HepG2 (cell line): ENCODE results near the gene DAO. TPM values are rescaled to one million over a fixed set of nuclear protein-coding genes. Genes with fewer than 3 reads are reported as not detected.

Experiments used
- ATAC-seq: fragments of 200-7000 bp; cut with Tn5 transposase; 3 replicates; pipeline ENCODE4 v1.9.1; 2020; ENCODE audit warnings: mild to moderate bottlenecking, moderate library complexity
- BruUV-seq: library from RNA; stranded (reverse); fragments of 400-500 nt; replicated peaks from 2 replicates; lab custom pipeline; 2021; lab: Mats Ljungman, UMichigan
- CTCF ChIA-PET: fragments of 300-600 bp; formaldehyde crosslinking; extraction: SDS; loops from one replicate; lab custom pipeline; 2021; ENCODE audit warnings: low total read pairs, inconsistent platforms, low intra/inter-chr PET ratio; lab: Yijun Ruan, JAX
- POLR2A ChIA-PET: fragments of 350-600 bp; sonication (Branson Sonifier 250); formaldehyde crosslinking; loops from one replicate; lab custom pipeline; 2020; ENCODE audit warnings: antibody characterized with exemption, inconsistent platforms; lab: Yijun Ruan, JAX
- DNase-seq: peaks from one replicate; pipeline ENCODE4 v3.0.0-alpha.2; 2015; ENCODE audit warnings: low spot score
- FAIRE-seq: peaks from 3 replicates; lab custom pipeline; 2011; peaks lifted over from hg19 to GRCh38; lab: Jason Lieb, UNC
- H2AFZ ChIP-seq: one replicate; pipeline ENCODE4 v1.6.1; 2011; ENCODE audit warnings: low read length, inconsistent platforms
- H3K27ac ChIP-seq: fragments of 300-600 bp; 3 replicates; pipeline ENCODE4 v1.8.0; 2011; ENCODE audit warnings: mixed run types, mild to moderate bottlenecking, mixed read lengths, low read length, inconsistent platforms; ENCODE audit not compliant: insufficient read depth; ENCODE audit errors: extremely low read length
- H3K27me3 ChIP-seq, 2 experiments: fragments of 200-600 bp in 1 of 2; 2 replicates in 1 of 2; 3 replicates in 1 of 2; pipeline versions ENCODE4 v1.6.0 to v1.8.0; 2011; ENCODE audit warnings: low read length in 2 of 2, mild to moderate bottlenecking in 2 of 2, moderate library complexity in 2 of 2, inconsistent platforms in 1 of 2; ENCODE audit not compliant: insufficient read depth in 2 of 2, control insufficient read depth in 1 of 2
- H3K36me3 ChIP-seq, 2 experiments: fragments of 200-600 bp in 1 of 2; replicated peaks in 1 of 2; 2 replicates in 1 of 2; 3 replicates in 1 of 2; pipeline versions ENCODE4 v1.5.1 to v1.8.0; 2011; ENCODE audit warnings: low read length in 2 of 2, inconsistent platforms in 1 of 2; ENCODE audit not compliant: insufficient read depth in 2 of 2, control insufficient read depth in 1 of 2
- H3K4me1 ChIP-seq: 2 replicates; pipeline ENCODE4 v1.5.1; 2012; ENCODE audit warnings: low read length, inconsistent platforms; ENCODE audit not compliant: insufficient read depth
- H3K4me2 ChIP-seq: 2 replicates; pipeline ENCODE4 v1.6.0; 2011; ENCODE audit warnings: low read depth, low read length, inconsistent platforms
- H3K4me3 ChIP-seq, 3 experiments: fragments of 200-600 bp in 1 of 3; sonication (generic), shearing (Covaris generic) in 1 of 3; replicated peaks in 1 of 3; 2 replicates each; pipeline ENCODE4 v1.5.1; 2011 to 2016; ENCODE audit warnings: low read length in 3 of 3, inconsistent platforms in 2 of 3, low read depth in 2 of 3, mild to moderate bottlenecking in 2 of 3, control low read depth in 1 of 3, mixed read lengths in 1 of 3; ENCODE audit not compliant: insufficient read depth in 1 of 3
- H3K79me2 ChIP-seq: one replicate; pipeline ENCODE4 v1.6.1; 2011; ENCODE audit warnings: low read length, inconsistent platforms; ENCODE audit not compliant: insufficient read depth
- H3K9ac ChIP-seq: 2 replicates; pipeline ENCODE4 v1.6.0; 2011; ENCODE audit warnings: mild to moderate bottlenecking, low read depth, low read length, inconsistent platforms; ENCODE audit not compliant: insufficient read depth
- H3K9me3 ChIP-seq: 2 replicates; pipeline ENCODE4 v1.5.1; 2012; ENCODE audit warnings: mild to moderate bottlenecking, low read length
- H4K20me1 ChIP-seq: 2 replicates; pipeline ENCODE4 v1.6.0; 2011; ENCODE audit warnings: inconsistent platforms, mild to moderate bottlenecking, low read length, moderate library complexity; ENCODE audit not compliant: insufficient read depth
- GABPA ChIP-seq, 2 experiments: IDR thresholded peaks; 2 replicates each; pipeline ENCODE4 v1.6.1; 2011 to 2016; ENCODE audit warnings: low read depth in 2 of 2, low read length in 1 of 2, missing biosample characterization in 1 of 2, missing genetic modification characterization in 1 of 2
- GLI4 ChIP-seq: sonication (generic); formaldehyde crosslinking; IDR thresholded peaks from 2 replicates; pipeline ENCODE4 v1.5.1; 2020; ENCODE audit warnings: missing genetic modification reagents, mild to moderate bottlenecking, moderate library complexity, borderline replicate concordance
- ONECUT2 ChIP-seq: sonication (generic); formaldehyde crosslinking; IDR thresholded peaks from 2 replicates; pipeline ENCODE4 v1.4.0; 2020; ENCODE audit warnings: missing genetic modification reagents
- RELA ChIP-seq: sonication (generic); formaldehyde crosslinking; IDR thresholded peaks from 2 replicates; pipeline ENCODE4 v1.4.0; 2020; ENCODE audit warnings: missing genetic modification reagents
- SUZ12 ChIP-seq: fragments of 150-350 bp; IDR thresholded peaks from 2 replicates; pipeline ENCODE4 v1.6.1; 2014; ENCODE audit warnings: low read depth, low read length
- ZMYM2 ChIP-seq: sonication (generic); formaldehyde crosslinking; IDR thresholded peaks from 2 replicates; pipeline ENCODE4 v1.8.0; 2022; ENCODE audit warnings: mild to moderate bottlenecking, missing genetic modification reagents
- ZNF562 ChIP-seq: sonication (generic); formaldehyde crosslinking; IDR thresholded peaks from 2 replicates; pipeline ENCODE4 v1.8.0; 2022; ENCODE audit warnings: missing genetic modification reagents, borderline replicate concordance
- WGBS: methylation state at CpG from one replicate; pipeline ENCODE4 v1.1.6; 2017; ENCODE audit warnings: low lambda C conversion rate; 5-methylcytosine and 5-hydroxymethylcytosine counted together
- in situ Hi-C: cut with HindIII; loops from 2 replicates; pipeline ENCODE4 v1.10.0; 2017; ENCODE audit warnings: low pct_unique_long_range_greater_than_20kb; ENCODE audit not compliant: extremely low pct_ligation_motif_present
- intact Hi-C: fragments of 100-400 bp; cut with micrococcal nuclease; formaldehyde crosslinking; loops from one replicate; pipeline ENCODE4 v1.10.0; 2022; ENCODE audit not compliant: unreplicated experiment
- polyA plus RNA-seq, 8 experiments: library from polyadenylated mRNA; depleted of rRNA in 3 of 8; stranded (reverse) in 7 of 8; unstranded in 1 of 8; fragments of >200 nt; fragmentation: Illumina TruSeq in 4 of 8; extraction: Trizol in 4 of 8; gene quantifications; 2 replicates each; pipeline versions ENCODE4 v1.2.1 to v1.2.3, GENCODE V29; 2011 to 2016; ENCODE audit warnings: low read depth in 4 of 8, missing spikeins in 1 of 8, mixed read lengths in 1 of 8; ENCODE audit not compliant: insufficient read depth in 1 of 8
- total RNA-seq, 5 experiments: library from RNA; depleted of rRNA; stranded (reverse); fragments of >200 nt; fragmentation: Illumina TruSeq; extraction: Trizol; gene quantifications; 2 replicates each; pipeline ENCODE4 v1.2.3, GENCODE V29; 2016; ENCODE audit warnings: low read depth in 1 of 5

The DAO gene
- total and polyA plus RNA-seq, 2 of the 13 experiments (the other 11 are each of a cell fraction or from before 2014, with no cell fraction given) = 0.34 to 0.82 TPM

- Histone ChIP-seq H3K9me3 (no peaks in the 10 kb centered on the region), H3K27ac (no peak overlapping the region), H3K9ac (no peak overlapping the region), H3K4me1 (no peaks in the 10 kb centered on the region), H3K36me3 (no peaks in the 10 kb centered on the region), H4K20me1 (no peaks in the 10 kb centered on the region), H3K4me3 (no peak overlapping the region), H3K4me2 (no peak overlapping the region), H3K27me3 (peaks cover 0 to 15% of the 10 kb centered on the region in 2 experiments; a peak in 1 of 5 replicates), H3K79me2 (no peaks in the 10 kb centered on the region), H2AFZ (no peak overlapping the region)
- intact Hi-C loops (no loop called here), in situ Hi-C loops (no loop called here)
- DNase-seq (no peak), ATAC-seq (no peak), FAIRE-seq (no peak)
- ChIA-PET POLR2A (no interaction called here), CTCF (no interaction called here)
- no TSS peak for BruUV-seq
- TF ChIP-seq RELA (no peak), ZNF562 (CRISPR knock-in tag) (no peak), ZMYM2 (CRISPR knock-in tag) (no peak), GLI4 (CRISPR knock-in tag) (no peak)
- WGBS = 49% methylated on average over 4 of the region's 4 CpGs
Observed at GRCh38 chr12:108914121-108914531, 34.2 kb downstream of the DAO start.

GRCh38 chr12:108915632-108916133, 35.8 kb downstream of the DAO start:
- 0 out of 2 replicates have a peak, but pooled peaks cover under 1% of the 10 kb centered on the region for H3K4me1 ChIP-seq
- BruUV-seq = no TSS peak
- no peak overlapping the region for H3K27ac ChIP-seq
- 52% methylated on average over 6 of the region's 15 CpGs for WGBS
- H3K79me2 ChIP-seq = no peaks in the 10 kb centered on the region
- intact Hi-C loops = no loop called here
- FAIRE-seq = no peak
- no peak for TF ChIP-seq GABPA (IDR thresholded peaks at IDR 0.05; ENCODE audit: low read depth, low read length)
- peak; percentile 48; the same call in 1 of the 2 replicates for TF ChIP-seq GABPA (CRISPR knock-in tag; IDR thresholded peaks at IDR 0.05; ENCODE audit: low read depth)
- TF ChIP-seq ONECUT2 (CRISPR knock-in tag) = no peak
- no peak for TF ChIP-seq SUZ12
- TF ChIP-seq, all 625 proteins: peak for 1
- no peaks in the 10 kb centered on the region for H3K36me3 ChIP-seq
- H3K4me3 ChIP-seq = no peak overlapping the region
- POLR2A ChIA-PET = no interaction called here
- no peak overlapping the region for H2AFZ ChIP-seq
- 0 out of 2 replicates have a peak, but pooled peaks cover 3% of the 10 kb centered on the region for H3K9me3 ChIP-seq
- no peak overlapping the region for H3K4me2 ChIP-seq
- H3K9ac ChIP-seq = no peak overlapping the region
- DNase-seq (no peak), ATAC-seq (no peak; the same call in 2 of the 3 replicates)
- no peaks in the 10 kb centered on the region for H4K20me1 ChIP-seq
- CTCF ChIA-PET = no interaction called here
- H3K27me3 ChIP-seq = peaks cover 0 to 10% of the 10 kb centered on the region in 2 experiments; a peak in 1 of 5 replicates
- in situ Hi-C loops = no loop called here
